Breast epithelium (tissue), 4 donors: ENCODE measurements around the gene MED23. TPM values are rescaled to one million over a fixed set of nuclear protein-coding genes. Genes with fewer than 3 reads are reported as not detected.

Experiments
- DNase-seq, 2 donors: peaks; one replicate each; pipeline ENCODE4 v3.0.0-alpha.2; 2019; ENCODE audit warnings: low spot score in 2 of 2
- H3K27ac ChIP-seq, 2 donors: fragments of 200-600 bp; sonication (generic) in 1 of 2; one replicate each; pipeline ENCODE4 v1.5.1; 2016 to 2019; ENCODE audit warnings: mild to moderate bottlenecking in 1 of 2
- H3K27me3 ChIP-seq, 2 donors: fragments of 200-600 bp; sonication (generic) in 1 of 2; one replicate each; pipeline versions ENCODE4 v1.5.1 to v1.6.0; 2017 to 2019; ENCODE audit warnings: control low read depth in 1 of 2, mild to moderate bottlenecking in 1 of 2
- H3K36me3 ChIP-seq: fragments of 200-600 bp; one replicate; pipeline ENCODE4 v1.5.1; 2019
- H3K4me1 ChIP-seq, 2 donors: fragments of 200-600 bp; sonication (generic); one replicate each; pipeline ENCODE4 v1.5.1; 2016 to 2019; ENCODE audit warnings: control low read depth in 1 of 2
- H3K4me3 ChIP-seq, 3 donors: fragments of 200-600 bp; sonication (generic); 1 replicate in 2 of 3; 2 replicates in 1 of 3; pipeline ENCODE4 v1.5.1; 2016 to 2019; ENCODE audit warnings: mild to moderate bottlenecking in 3 of 3, moderate library complexity in 2 of 3
- H3K9me3 ChIP-seq, 2 donors: fragments of 200-600 bp; sonication (generic) in 1 of 2; one replicate each; pipeline ENCODE4 v1.5.1; 2016 to 2019; ENCODE audit warnings: control low read depth in 1 of 2
- POLR2A ChIP-seq: fragments of 450-650 bp; IDR thresholded peaks from one replicate; pipeline ENCODE4 v1.6.1; 2016; ENCODE audit warnings: antibody characterized with exemption, mild to moderate bottlenecking, moderate library complexity
- POLR2AphosphoS5 ChIP-seq, 3 donors: sonication (generic); formaldehyde crosslinking; IDR thresholded peaks; one replicate each; pipeline ENCODE4 v1.6.1; 2017; ENCODE audit warnings: antibody characterized with exemption in 3 of 3
- intact Hi-C: fragments of 100-400 bp; cut with DNase I; formaldehyde crosslinking; loops from one replicate; pipeline ENCODE4 v1.15.1; 2023; ENCODE audit warnings: low total_unique reads
- total RNA-seq, 3 donors: library from RNA; depleted of rRNA; stranded (reverse); fragments of >200 nt; gene quantifications; one replicate each; pipeline ENCODE4 v1.1.0, GENCODE V29; 2016
- TF ChIP-seq, protein P1 (sequence below), 3 donors: fragments of 450-650 bp; IDR thresholded peaks; one replicate each; pipeline ENCODE4 v1.5.1; 2016 to 2017; ENCODE audit warnings: antibody characterized with exemption in 3 of 3, mild to moderate bottlenecking in 3 of 3, moderate library complexity in 3 of 3

MED23 gene
- total RNA-seq, 3 donors from 2014 or later: 23.7 to 61.8 (median 47.5) TPM

DNA sequence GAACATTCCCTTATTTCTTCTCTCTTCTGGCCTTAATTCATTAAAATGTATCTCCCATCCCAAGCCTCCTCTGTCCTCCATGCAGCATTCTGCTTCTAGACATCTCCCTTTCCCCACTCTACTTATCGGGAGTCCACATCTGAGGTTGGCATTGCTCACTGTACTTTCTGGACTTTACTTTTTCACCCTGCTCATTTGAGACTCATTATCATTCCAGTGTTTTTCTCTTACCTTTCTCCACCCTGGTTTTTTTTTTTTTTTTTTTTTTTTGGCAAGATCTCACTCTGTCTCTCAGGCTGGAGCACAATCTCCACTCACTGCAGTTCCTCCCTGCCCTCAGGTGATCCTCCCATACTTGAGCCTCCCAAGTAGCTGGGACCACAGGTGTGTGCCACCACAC lies 13.5 kb upstream of the MED23 start:
- Histone ChIP-seq H3K27ac (no peak overlapping the region), H3K4me3 (no peak overlapping the region), H3K36me3 (no peaks in the 10 kb centered on the region), H3K4me1 (no peaks in the 10 kb centered on the region), H3K27me3 (no peaks in the 10 kb centered on the region), H3K9me3 (no peaks in the 10 kb centered on the region)
- TF ChIP-seq, protein P1, sequence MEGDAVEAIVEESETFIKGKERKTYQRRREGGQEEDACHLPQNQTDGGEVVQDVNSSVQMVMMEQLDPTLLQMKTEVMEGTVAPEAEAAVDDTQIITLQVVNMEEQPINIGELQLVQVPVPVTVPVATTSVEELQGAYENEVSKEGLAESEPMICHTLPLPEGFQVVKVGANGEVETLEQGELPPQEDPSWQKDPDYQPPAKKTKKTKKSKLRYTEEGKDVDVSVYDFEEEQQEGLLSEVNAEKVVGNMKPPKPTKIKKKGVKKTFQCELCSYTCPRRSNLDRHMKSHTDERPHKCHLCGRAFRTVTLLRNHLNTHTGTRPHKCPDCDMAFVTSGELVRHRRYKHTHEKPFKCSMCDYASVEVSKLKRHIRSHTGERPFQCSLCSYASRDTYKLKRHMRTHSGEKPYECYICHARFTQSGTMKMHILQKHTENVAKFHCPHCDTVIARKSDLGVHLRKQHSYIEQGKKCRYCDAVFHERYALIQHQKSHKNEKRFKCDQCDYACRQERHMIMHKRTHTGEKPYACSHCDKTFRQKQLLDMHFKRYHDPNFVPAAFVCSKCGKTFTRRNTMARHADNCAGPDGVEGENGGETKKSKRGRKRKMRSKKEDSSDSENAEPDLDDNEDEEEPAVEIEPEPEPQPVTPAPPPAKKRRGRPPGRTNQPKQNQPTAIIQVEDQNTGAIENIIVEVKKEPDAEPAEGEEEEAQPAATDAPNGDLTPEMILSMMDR (IDR thresholded peaks at IDR 0.05): no peak
- no peak for TF ChIP-seq POLR2A
- TF ChIP-seq POLR2AphosphoS5 (IDR thresholded peaks at IDR 0.05): no peak
- intact Hi-C loops: no loop called here
- DNase-seq: no peak

GRCh38 chr6:131640576-131640975 lies 12.5 kb upstream of the MED23 start:
- Histone ChIP-seq H3K4me1 (no peaks in the 10 kb centered on the region), H3K36me3 (no peaks in the 10 kb centered on the region), H3K9me3 (no peaks in the 10 kb centered on the region), H3K27ac (no peak overlapping the region), H3K4me3 (no peak overlapping the region), H3K27me3 (no peaks in the 10 kb centered on the region)
- intact Hi-C loops: no loop called here
- TF ChIP-seq, protein P1 (IDR thresholded peaks at IDR 0.05): no peak
- TF ChIP-seq POLR2AphosphoS5 (IDR thresholded peaks at IDR 0.05) (no peak), POLR2A (no peak)
- DNase-seq: no peak

- Histone ChIP-seq H3K36me3 (no peaks in the 10 kb centered on the region), H3K9me3 (no peaks in the 10 kb centered on the region), H3K4me1 (no peaks in the 10 kb centered on the region), H3K4me3 (no peak overlapping the region), H3K27ac (no peak overlapping the region), H3K27me3 (no peaks in the 10 kb centered on the region)
- no peak for DNase-seq
- TF ChIP-seq POLR2AphosphoS5 (IDR thresholded peaks at IDR 0.05): no peak
- TF ChIP-seq, protein P1 (IDR thresholded peaks at IDR 0.05): no peak
- no peak for TF ChIP-seq POLR2A
- intact Hi-C loops: no loop called here
Measured at GRCh38 chr6:131640100-131640499, 12.1 kb upstream of the MED23 start.

DNA sequence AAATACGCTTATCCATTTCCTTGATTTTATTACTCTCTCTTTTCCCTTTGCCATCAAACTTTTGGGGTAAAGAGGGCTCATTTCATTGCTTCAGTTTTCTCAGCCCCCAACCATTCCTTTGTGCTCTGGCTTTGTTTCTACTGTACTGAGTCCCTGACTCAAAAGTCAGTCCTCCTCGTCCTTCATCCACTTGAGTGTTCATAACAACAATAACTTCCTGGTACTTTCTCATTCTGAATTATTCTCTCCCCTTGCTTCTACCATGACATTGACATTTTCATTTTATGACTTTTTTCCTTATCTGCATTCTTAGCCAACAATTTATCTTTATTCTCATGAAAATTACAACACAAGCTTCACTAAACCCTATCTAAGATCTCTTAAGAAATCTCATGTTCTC lies 10.0 kb upstream of the MED23 start:
- no peaks in the 10 kb centered on the region for H3K4me1 ChIP-seq
- DNase-seq: no peak
- no peak for TF ChIP-seq POLR2A
- no peak overlapping the region for H3K4me3 ChIP-seq
- H3K9me3 ChIP-seq: no peaks in the 10 kb centered on the region
- H3K27me3 ChIP-seq: no peaks in the 10 kb centered on the region
- no peak overlapping the region for H3K27ac ChIP-seq
- intact Hi-C loops: no loop called here
- H3K36me3 ChIP-seq: no peaks in the 10 kb centered on the region

DNA sequence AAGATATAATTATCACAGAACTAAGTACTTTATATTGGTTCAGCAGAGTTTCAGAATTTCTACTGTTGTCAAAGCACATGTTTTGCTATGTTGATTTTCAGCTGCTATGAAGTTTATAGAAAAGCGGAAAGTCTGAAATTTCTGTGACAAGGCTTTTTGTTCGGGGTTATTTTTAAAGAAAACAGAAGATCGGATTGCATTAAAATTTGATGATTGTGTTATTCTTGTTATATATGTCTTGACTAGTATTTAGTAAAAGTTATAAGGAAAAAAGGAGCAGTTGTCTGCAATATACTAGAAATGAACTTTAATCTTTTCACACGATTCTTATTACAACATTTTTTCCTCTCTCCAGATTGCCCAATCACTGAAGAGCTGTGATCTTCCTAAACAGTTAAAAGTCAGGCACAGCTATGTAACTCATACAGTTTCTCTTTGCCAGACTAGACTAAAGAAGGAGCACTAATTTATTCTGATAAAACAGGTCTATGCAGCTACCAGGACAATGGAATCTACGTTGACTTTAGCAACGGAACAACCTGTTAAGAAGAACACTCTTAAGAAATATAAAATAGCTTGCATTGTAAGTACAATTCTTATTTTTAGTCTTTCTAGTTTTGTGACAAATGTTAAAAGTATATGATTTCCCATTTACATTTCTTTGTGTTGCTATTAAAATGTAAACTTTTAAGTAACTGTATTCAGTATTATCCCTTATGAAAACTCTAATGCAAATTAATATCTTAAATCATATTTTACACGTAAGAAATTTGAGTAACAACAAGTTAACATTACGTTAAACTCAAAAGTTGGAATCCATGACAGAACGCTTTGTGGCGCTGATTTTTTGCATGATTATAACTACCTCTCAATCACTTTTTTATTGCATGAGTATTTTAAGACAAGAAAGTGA lies 9.1 kb upstream of the MED23 start, which contains the start of gene ENPP3:
TSS of gene ENPP3 (plus strand) at position 423 of the 913 bp plus-strand sequence. CDS start at position 506, 83 bp downstream.
- no peak for DNase-seq
- Histone ChIP-seq H3K4me3 (no peak within 1 kb of the TSS), H3K36me3 (no peaks in the 10 kb centered on the region), H3K27ac (no peak within 1 kb of the TSS), H3K27me3 (no peaks in the 10 kb centered on the region), H3K4me1 (no peaks in the 10 kb centered on the region), H3K9me3 (no peaks in the 10 kb centered on the region)
- TF ChIP-seq, protein P1 (IDR thresholded peaks at IDR 0.05): no peak
- TF ChIP-seq POLR2AphosphoS5 (IDR thresholded peaks at IDR 0.05) (no peak), POLR2A (no peak)
- intact Hi-C loops: no loop called here
